WTC11 (cell line): Measurements from ENCODE around the gene SCAI. TPM values are rescaled to one million over a fixed set of nuclear protein-coding genes. Genes with fewer than 3 reads are reported as not detected.
"Not testable (repeated sequence)": the region's sequence is repeated elsewhere in the genome, so short reads cannot be mapped to it uniquely, and the experiment has no call there.

ENCODE experiments used
- ATAC-seq: fragments of 200-7000 bp; cut with Tn5 transposase; 2 replicates; pipeline ENCODE4 v1.10.0; 2021; ENCODE audit warnings: mild to moderate bottlenecking, moderate library complexity
- CTCF ChIA-PET: fragments of 300-600 bp; sonication (Branson Sonifier 250); formaldehyde crosslinking; loops from one replicate; lab custom pipeline; 2021; ENCODE audit warnings: antibody characterized with exemption; lab: Charles Lee
- POLR2A ChIA-PET: fragments of 350-600 bp; sonication (Branson Sonifier 250); formaldehyde crosslinking; loops from one replicate; lab custom pipeline; 2021; ENCODE audit warnings: antibody characterized with exemption; lab: Charles Lee
- DNase-seq: peaks from one replicate; pipeline ENCODE4 v3.0.0; 2021; ENCODE audit warnings: low spot score
- H3K27ac Mint-ChIP-seq: 2 replicates; pipeline ENCODE4 v1.8.0; 2021; ENCODE audit warnings: mixed read lengths
- H3K27me3 Mint-ChIP-seq: 2 replicates; pipeline ENCODE4 v1.8.0; 2021; ENCODE audit warnings: low read depth, mild to moderate bottlenecking, moderate library complexity, mixed read lengths
- H3K36me3 Mint-ChIP-seq: 2 replicates; pipeline ENCODE4 v1.8.0; 2021; ENCODE audit warnings: mixed read lengths
- H3K4me1 Mint-ChIP-seq: 2 replicates; pipeline ENCODE4 v1.8.0; 2022; ENCODE audit warnings: mixed read lengths
- H3K4me3 Mint-ChIP-seq: 2 replicates; pipeline ENCODE4 v1.8.0; 2021; ENCODE audit warnings: mild to moderate bottlenecking, moderate library complexity, mixed read lengths
- H3K9me3 Mint-ChIP-seq: 2 replicates; pipeline ENCODE4 v1.8.0; 2021; ENCODE audit warnings: mixed read lengths
- AFF4 ChIP-seq: sonication (generic); formaldehyde crosslinking; IDR thresholded peaks from 2 replicates; pipeline ENCODE4 v1.8.1; 2023; ENCODE audit warnings: mild to moderate bottlenecking, missing genetic modification reagents, borderline replicate concordance
- E2F5 ChIP-seq: sonication (generic); formaldehyde crosslinking; IDR thresholded peaks from 2 replicates; pipeline ENCODE4 v1.8.1; 2022; ENCODE audit warnings: mild to moderate bottlenecking, moderate library complexity, missing genetic modification reagents
- FOXK1 ChIP-seq: sonication (generic); formaldehyde crosslinking; IDR thresholded peaks from 2 replicates; pipeline ENCODE4 v1.8.0; 2022; ENCODE audit warnings: mild to moderate bottlenecking, moderate library complexity, missing genetic modification reagents
- GTF2I ChIP-seq: fragments of 250-450 bp; sonication (Bioruptor Pico); conservative IDR thresholded peaks from 2 replicates; pipeline ENCODE4 v1.4.0; 2021; ENCODE audit warnings: mild to moderate bottlenecking
- NFATC4 ChIP-seq: fragments of 250-450 bp; sonication (Bioruptor Pico); IDR thresholded peaks from 2 replicates; pipeline ENCODE4 v1.9.0; 2021; ENCODE audit warnings: mild to moderate bottlenecking
- OVOL2 ChIP-seq: fragments of 250-450 bp; sonication (Bioruptor Pico); IDR thresholded peaks from 2 replicates; pipeline ENCODE4 v1.9.0; 2021; ENCODE audit warnings: mild to moderate bottlenecking, borderline replicate concordance
- PRRX2 ChIP-seq: fragments of 250-450 bp; sonication (Bioruptor Pico); IDR thresholded peaks from 2 replicates; pipeline ENCODE4 v1.8.0; 2021; ENCODE audit warnings: mild to moderate bottlenecking
- ZBTB21 ChIP-seq: sonication (generic); formaldehyde crosslinking; IDR thresholded peaks from 2 replicates; pipeline ENCODE4 v1.8.1; 2023; ENCODE audit warnings: mild to moderate bottlenecking, missing genetic modification reagents, borderline replicate concordance
- ZNF317 ChIP-seq: sonication (generic); formaldehyde crosslinking; IDR thresholded peaks from 2 replicates; pipeline ENCODE4 v1.8.1; 2023; ENCODE audit warnings: low read depth, mild to moderate bottlenecking, moderate library complexity, missing genetic modification reagents, borderline replicate concordance
- ZNF396 ChIP-seq: fragments of 250-450 bp; sonication (Bioruptor Pico); IDR thresholded peaks from 2 replicates; pipeline ENCODE4 v1.8.0; 2021; ENCODE audit warnings: mild to moderate bottlenecking, moderate library complexity, borderline replicate concordance
- ZNF532 ChIP-seq: fragments of 250-450 bp; sonication (Bioruptor Pico); IDR thresholded peaks from 2 replicates; pipeline ENCODE4 v1.9.0; 2021; ENCODE audit warnings: mild to moderate bottlenecking, borderline replicate concordance
- ZSCAN18 ChIP-seq: fragments of 250-450 bp; sonication (Bioruptor Pico); IDR thresholded peaks from 2 replicates; pipeline ENCODE4 v2.1.2; 2022; ENCODE audit warnings: mild to moderate bottlenecking, moderate library complexity
- total RNA-seq: library from RNA; stranded (reverse); gene quantifications from 3 replicates; pipeline ENCODE4 v1.2.3, GENCODE V29; 2021
- TF ChIP-seq, protein P1 (sequence below): sonication (generic); formaldehyde crosslinking; IDR thresholded peaks from 2 replicates; pipeline ENCODE4 v1.8.0; 2023; ENCODE audit warnings: missing genetic modification reagents, mild to moderate bottlenecking, borderline replicate concordance

The SCAI gene
- total RNA-seq, 1 experiment from 2014 or later: 20.4 TPM

GRCh38 chr9:124960409-124960752 is 182.9 kb downstream of the SCAI start:
- TF ChIP-seq NFATC4: no peak
- Mint-ChIP-seq H3K4me3 (no peak overlapping the region), H3K27me3 (no peaks in the 10 kb centered on the region), H3K27ac (no peak overlapping the region), H3K36me3 (peaks cover 7% of the 10 kb centered on the region), H3K9me3 (peaks cover 4% of the 10 kb centered on the region), H3K4me1 (no peaks in the 10 kb centered on the region)
- ChIA-PET CTCF (no interaction called here), POLR2A (interaction anchor here (0.6 kb wide), 1 partner anchor 1574 kb away, joined by 5 read pairs; no protein-coding TSS in a partner anchor)
- DNase-seq (no peak), ATAC-seq (no peak)

DNA sequence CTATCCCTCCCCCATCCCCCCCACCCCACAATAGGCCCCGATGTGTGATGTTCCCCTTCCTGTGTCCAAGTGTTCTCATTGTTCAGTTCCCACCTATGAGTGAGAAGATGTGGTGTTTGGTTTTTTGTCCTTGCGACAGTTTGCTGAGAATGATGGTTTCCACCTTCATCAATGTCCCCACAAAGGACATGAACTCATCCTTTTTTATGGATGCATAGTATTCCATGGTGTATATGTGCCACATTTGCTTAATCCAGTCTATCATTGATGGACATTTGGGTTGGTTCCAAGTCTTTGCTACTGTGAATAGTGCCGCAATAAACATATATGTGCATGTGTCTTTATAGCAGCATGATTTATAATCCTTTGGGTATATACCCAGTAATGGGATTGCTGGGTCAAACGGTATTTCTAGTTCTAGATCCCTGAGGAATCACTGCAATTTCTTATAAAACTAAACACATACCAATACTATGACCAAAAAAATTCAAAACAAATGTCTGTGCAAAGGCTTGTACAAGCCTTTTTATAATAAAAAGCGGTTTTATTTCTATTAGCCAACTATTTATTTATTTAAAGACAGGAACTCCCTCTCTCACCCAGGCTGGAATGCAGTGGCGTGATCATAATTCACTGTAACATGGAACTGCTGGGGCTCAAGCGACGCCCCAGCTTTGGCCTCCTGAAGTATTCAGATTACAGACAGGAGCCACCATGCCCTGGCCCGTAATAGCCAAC is 183.5 kb downstream of the SCAI start:
- POLR2A ChIA-PET: interaction anchor here (0.6 kb wide), 1 partner anchor 1574 kb away, joined by 5 read pairs; no protein-coding TSS in a partner anchor
- DNase-seq, ATAC-seq, H3K4me1 Mint-ChIP-seq, H3K9me3 Mint-ChIP-seq, H3K36me3 Mint-ChIP-seq, H3K4me3 Mint-ChIP-seq, H3K27me3 Mint-ChIP-seq, CTCF ChIA-PET, H3K27ac Mint-ChIP-seq: not testable (repeated sequence)

DNA sequence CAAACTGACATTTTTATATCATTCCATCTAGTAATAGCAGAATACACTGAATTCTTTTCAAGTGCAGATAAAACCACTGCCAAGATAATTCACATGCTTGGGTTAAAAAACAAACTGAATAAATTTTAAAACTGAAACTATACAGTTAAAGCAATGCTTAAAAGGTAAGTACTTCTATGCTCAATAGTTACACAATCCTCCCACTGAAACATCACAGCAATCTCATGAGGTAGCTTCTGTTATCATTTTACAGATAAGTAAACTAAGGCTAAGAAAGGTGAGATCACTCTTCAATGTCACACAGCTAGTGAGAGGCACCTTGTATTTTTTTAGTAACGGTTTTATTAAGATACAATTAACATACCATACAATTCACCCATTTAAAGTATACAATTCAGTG is 189.1 kb downstream of the SCAI start:
- ATAC-seq (no peak), DNase-seq (no peak)
- ChIA-PET POLR2A (no interaction called here), CTCF (no interaction called here)
- no peaks in the 10 kb centered on the region for H3K9me3 Mint-ChIP-seq
- H3K36me3 Mint-ChIP-seq: peaks cover 7% of the 10 kb centered on the region
- H3K27ac Mint-ChIP-seq: no peak overlapping the region
- H3K4me1 Mint-ChIP-seq: no peaks in the 10 kb centered on the region
- TF ChIP-seq ZNF317 (CRISPR knock-in tag) (no peak), AFF4 (CRISPR knock-in tag) (no peak), FOXK1 (no peak), PRRX2 (CRISPR knock-in tag) (no peak), ZNF532 (no peak), ZSCAN18 (CRISPR knock-in tag) (no peak), GTF2I (CRISPR knock-in tag) (no peak), OVOL2 (CRISPR knock-in tag) (no peak), E2F5 (no peak), ZBTB21 (CRISPR knock-in tag) (no peak), ZNF396 (CRISPR knock-in tag) (no peak)
- TF ChIP-seq, protein P1, sequence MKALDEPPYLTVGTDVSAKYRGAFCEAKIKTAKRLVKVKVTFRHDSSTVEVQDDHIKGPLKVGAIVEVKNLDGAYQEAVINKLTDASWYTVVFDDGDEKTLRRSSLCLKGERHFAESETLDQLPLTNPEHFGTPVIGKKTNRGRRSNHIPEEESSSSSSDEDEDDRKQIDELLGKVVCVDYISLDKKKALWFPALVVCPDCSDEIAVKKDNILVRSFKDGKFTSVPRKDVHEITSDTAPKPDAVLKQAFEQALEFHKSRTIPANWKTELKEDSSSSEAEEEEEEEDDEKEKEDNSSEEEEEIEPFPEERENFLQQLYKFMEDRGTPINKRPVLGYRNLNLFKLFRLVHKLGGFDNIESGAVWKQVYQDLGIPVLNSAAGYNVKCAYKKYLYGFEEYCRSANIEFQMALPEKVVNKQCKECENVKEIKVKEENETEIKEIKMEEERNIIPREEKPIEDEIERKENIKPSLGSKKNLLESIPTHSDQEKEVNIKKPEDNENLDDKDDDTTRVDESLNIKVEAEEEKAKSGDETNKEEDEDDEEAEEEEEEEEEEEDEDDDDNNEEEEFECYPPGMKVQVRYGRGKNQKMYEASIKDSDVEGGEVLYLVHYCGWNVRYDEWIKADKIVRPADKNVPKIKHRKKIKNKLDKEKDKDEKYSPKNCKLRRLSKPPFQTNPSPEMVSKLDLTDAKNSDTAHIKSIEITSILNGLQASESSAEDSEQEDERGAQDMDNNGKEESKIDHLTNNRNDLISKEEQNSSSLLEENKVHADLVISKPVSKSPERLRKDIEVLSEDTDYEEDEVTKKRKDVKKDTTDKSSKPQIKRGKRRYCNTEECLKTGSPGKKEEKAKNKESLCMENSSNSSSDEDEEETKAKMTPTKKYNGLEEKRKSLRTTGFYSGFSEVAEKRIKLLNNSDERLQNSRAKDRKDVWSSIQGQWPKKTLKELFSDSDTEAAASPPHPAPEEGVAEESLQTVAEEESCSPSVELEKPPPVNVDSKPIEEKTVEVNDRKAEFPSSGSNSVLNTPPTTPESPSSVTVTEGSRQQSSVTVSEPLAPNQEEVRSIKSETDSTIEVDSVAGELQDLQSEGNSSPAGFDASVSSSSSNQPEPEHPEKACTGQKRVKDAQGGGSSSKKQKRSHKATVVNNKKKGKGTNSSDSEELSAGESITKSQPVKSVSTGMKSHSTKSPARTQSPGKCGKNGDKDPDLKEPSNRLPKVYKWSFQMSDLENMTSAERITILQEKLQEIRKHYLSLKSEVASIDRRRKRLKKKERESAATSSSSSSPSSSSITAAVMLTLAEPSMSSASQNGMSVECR (CRISPR knock-in tag): no peak
- H3K4me3 Mint-ChIP-seq: no peak overlapping the region
- no peaks in the 10 kb centered on the region for H3K27me3 Mint-ChIP-seq
